DOHH2 (cell line): ENCODE results near the gene OLFM1.

Experiments
- H3F3A ChIP-seq: fragments of 200-600 bp; sonication (generic), shearing (Covaris generic); 2 replicates; pipeline ENCODE4 v1.6.0; 2016; ENCODE audit warnings: antibody characterized with exemption, mild to moderate bottlenecking; ENCODE audit not compliant: control insufficient read depth, insufficient read depth
- H3K27ac ChIP-seq: fragments of 200-600 bp; sonication (generic); 2 replicates; pipeline ENCODE4 v1.5.1; 2014; ENCODE audit warnings: low read depth, mild to moderate bottlenecking, low read length, moderate library complexity
- H3K27me3 ChIP-seq: fragments of 200-600 bp; sonication (generic); 2 replicates; pipeline ENCODE4 v1.6.1; 2014; ENCODE audit warnings: mild to moderate bottlenecking, low read length, mixed read lengths; ENCODE audit not compliant: control insufficient read depth
- H3K36me3 ChIP-seq: fragments of 200-600 bp; sonication (generic); 2 replicates; pipeline ENCODE4 v1.6.1; 2014; ENCODE audit warnings: mild to moderate bottlenecking, low read length, moderate library complexity, mixed read lengths; ENCODE audit not compliant: control insufficient read depth
- H3K4me1 ChIP-seq: fragments of 200-600 bp; sonication (generic); 2 replicates; pipeline ENCODE4 v1.6.1; 2014; ENCODE audit warnings: mild to moderate bottlenecking, low read length, mixed read lengths; ENCODE audit not compliant: control insufficient read depth
- H3K4me2 ChIP-seq: fragments of 200-600 bp; sonication (generic); 2 replicates; pipeline ENCODE4 v1.6.0; 2014; ENCODE audit warnings: mild to moderate bottlenecking, low read length, moderate library complexity
- H3K4me3 ChIP-seq: fragments of 200-600 bp; sonication (generic); 2 replicates; pipeline ENCODE4 v1.5.1; 2014; ENCODE audit warnings: mild to moderate bottlenecking, low read length, mixed read lengths
- H3K79me2 ChIP-seq: fragments of 200-600 bp; sonication (generic); 2 replicates; pipeline ENCODE4 v1.6.1; 2014; ENCODE audit warnings: mild to moderate bottlenecking, low read length, mixed read lengths; ENCODE audit not compliant: control insufficient read depth
- H3K9me2 ChIP-seq: fragments of 200-600 bp; sonication (generic); replicated peaks from 2 replicates; pipeline ENCODE4 v1.6.1; 2014; ENCODE audit warnings: mild to moderate bottlenecking, low read length, mixed read lengths; ENCODE audit not compliant: control insufficient read depth
- H3K9me3 ChIP-seq: fragments of 200-600 bp; sonication (generic); 2 replicates; pipeline ENCODE4 v1.6.1; 2014; ENCODE audit warnings: antibody characterized with exemption, low read length, mixed read lengths; ENCODE audit not compliant: control insufficient read depth, insufficient read depth
- H4K20me1 ChIP-seq: fragments of 200-600 bp; sonication (generic); 2 replicates; pipeline ENCODE4 v1.6.0; 2014; ENCODE audit warnings: low read depth, mild to moderate bottlenecking, antibody characterized with exemption, low read length, moderate library complexity; ENCODE audit not compliant: control insufficient read depth, insufficient read depth
- CTCF ChIP-seq: fragments of 200-600 bp; sonication (generic); IDR thresholded peaks from one replicate; pipeline ENCODE4 v1.5.1; 2014; ENCODE audit warnings: antibody characterized with exemption, mild to moderate bottlenecking, low read depth, low read length; ENCODE audit not compliant: poor library complexity, severe bottlenecking
- EZH2phosphoT487 ChIP-seq: fragments of 200-600 bp; sonication (generic); IDR thresholded peaks from 2 replicates; pipeline ENCODE4 v1.6.1; 2017; ENCODE audit warnings: borderline replicate concordance, mild to moderate bottlenecking, antibody characterized with exemption, low read length, moderate library complexity, mixed read lengths

The OLFM1 gene

GRCh38 chr9:135087489-135087792, at the start of gene OLFM1:
OLFM1 (plus strand) TSS chr9:135087668; CDS start chr9:135087990, 322 bp downstream.
- H3K79me2 ChIP-seq = no peaks in the 10 kb centered on the region
- no peaks in the 10 kb centered on the region for H3K36me3 ChIP-seq
- no peak within 1 kb of the TSS for H3K27ac ChIP-seq
- H3F3A ChIP-seq = no peaks in the 10 kb centered on the region
- no peak within 1 kb of the TSS for H3K4me2 ChIP-seq
- H3K9me2 ChIP-seq = no peaks in the 10 kb centered on the region
- no peaks in the 10 kb centered on the region for H3K4me1 ChIP-seq
- no peak within 1 kb of the TSS for H3K4me3 ChIP-seq
- no peaks in the 10 kb centered on the region for H3K9me3 ChIP-seq
- H4K20me1 ChIP-seq = no peaks in the 10 kb centered on the region
- TF ChIP-seq EZH2phosphoT487 (no peak), CTCF (no peak)
- H3K27me3 ChIP-seq = no peaks in the 10 kb centered on the region

- Histone ChIP-seq H3K27ac (no peak overlapping the region), H3K4me1 (no peaks in the 10 kb centered on the region), H3K4me3 (no peak overlapping the region), H3K27me3 (no peaks in the 10 kb centered on the region), H3K9me3 (no peaks in the 10 kb centered on the region), H3K79me2 (no peaks in the 10 kb centered on the region), H3F3A (no peaks in the 10 kb centered on the region), H3K9me2 (no peaks in the 10 kb centered on the region), H4K20me1 (no peaks in the 10 kb centered on the region), H3K4me2 (no peak overlapping the region), H3K36me3 (no peaks in the 10 kb centered on the region)
- no peak for TF ChIP-seq CTCF
Measured at GRCh38 chr9:135038331-135038730, 49.1 kb upstream of the OLFM1 start.

GRCh38 chr9:135038826-135039225, 48.6 kb upstream of the OLFM1 start:
- no peaks in the 10 kb centered on the region for H3K79me2 ChIP-seq
- no peaks in the 10 kb centered on the region for H4K20me1 ChIP-seq
- no peak overlapping the region for H3K27ac ChIP-seq
- no peak overlapping the region for H3K4me2 ChIP-seq
- no peaks in the 10 kb centered on the region for H3F3A ChIP-seq
- no peaks in the 10 kb centered on the region for H3K27me3 ChIP-seq
- no peak for TF ChIP-seq EZH2phosphoT487
- no peak for TF ChIP-seq CTCF
- H3K36me3 ChIP-seq = no peaks in the 10 kb centered on the region
- H3K4me1 ChIP-seq = no peaks in the 10 kb centered on the region
- H3K9me2 ChIP-seq = no peaks in the 10 kb centered on the region
- H3K4me3 ChIP-seq = no peak overlapping the region
- no peaks in the 10 kb centered on the region for H3K9me3 ChIP-seq
